Mucosa of rectum (tissue), 2 donors: ENCODE results near the gene SLC51A.
"Not testable (repeated sequence)": the region's sequence is repeated elsewhere in the genome, so short reads cannot be mapped to it uniquely, and the experiment has no call there.

Source experiments
- H3K27ac ChIP-seq, 2 donors: one replicate each; pipeline ENCODE4 v1.7.0; 2013; ENCODE audit warnings: inconsistent platforms in 2 of 2, low read depth in 2 of 2, low read length in 2 of 2
- H3K27me3 ChIP-seq, 2 donors: one replicate each; pipeline ENCODE4 v1.7.0; 2013; ENCODE audit warnings: low read length in 2 of 2; ENCODE audit not compliant: control insufficient read depth in 2 of 2, insufficient read depth in 2 of 2
- H3K36me3 ChIP-seq, 2 donors: one replicate each; pipeline ENCODE4 v1.7.0; 2013; ENCODE audit warnings: low read length in 2 of 2; ENCODE audit not compliant: control insufficient read depth in 2 of 2, insufficient read depth in 2 of 2
- H3K4me1 ChIP-seq, 2 donors: one replicate each; pipeline ENCODE4 v1.7.0; 2013; ENCODE audit warnings: low read length in 2 of 2, mild to moderate bottlenecking in 1 of 2; ENCODE audit not compliant: control insufficient read depth in 2 of 2, insufficient read depth in 2 of 2
- H3K4me3 ChIP-seq, 2 donors: one replicate each; pipeline ENCODE4 v1.7.0; 2013; ENCODE audit warnings: low read length in 2 of 2
- H3K9ac ChIP-seq, 2 donors: one replicate each; pipeline ENCODE4 v1.7.0; 2013; ENCODE audit warnings: low read length in 2 of 2, low read depth in 1 of 2, mild to moderate bottlenecking in 1 of 2
- H3K9me3 ChIP-seq, 2 donors: one replicate each; pipeline ENCODE4 v1.7.0; 2013; ENCODE audit warnings: low read length in 2 of 2; ENCODE audit not compliant: control insufficient read depth in 2 of 2
- donor health status: healthy.
- donor health status: Normal muscosa, but diverticular disease.

Gene SLC51A

DNA sequence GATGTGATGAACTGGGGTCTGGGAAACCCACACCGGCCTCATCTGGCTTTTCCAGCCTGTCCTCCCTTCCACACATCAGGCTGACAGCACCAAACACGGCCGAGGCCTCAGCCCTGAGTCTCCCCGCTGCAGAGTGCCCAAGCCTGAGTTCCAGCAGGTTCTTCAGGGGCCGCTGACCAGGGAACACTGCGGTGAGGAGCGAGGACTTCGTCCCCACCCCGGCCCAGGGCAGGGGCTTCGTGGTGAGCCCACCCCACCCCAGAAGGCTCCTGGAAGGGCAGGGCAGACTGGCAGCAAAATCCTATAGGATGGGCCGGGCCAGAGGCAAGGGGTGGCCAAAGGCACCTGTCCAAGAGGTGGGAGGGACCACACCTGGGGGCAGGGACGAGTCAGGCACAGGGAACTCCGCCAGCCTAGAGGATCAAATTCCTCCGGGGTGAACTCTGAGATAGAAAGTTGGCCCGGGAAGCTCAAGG is at the start of gene SLC51A:
TSS of gene SLC51A (plus strand) at position 446 of the 476 bp plus-strand sequence. CDS start 179 bp downstream, outside the sequence.
- H3K4me3 ChIP-seq = peak within 1 kb of the TSS in 1 of 2 donors; percentile 59
- peaks cover 16 to 22% of the 10 kb centered on the region in 2 donors for H3K4me1 ChIP-seq
- no peaks in the 10 kb centered on the region for H3K9me3 ChIP-seq
- peak within 1 kb of the TSS in 1 of 2 donors; percentile 70 for H3K27ac ChIP-seq
- no peaks in the 10 kb centered on the region for H3K27me3 ChIP-seq
- H3K9ac ChIP-seq = no peak within 1 kb of the TSS
- no peaks in the 10 kb centered on the region for H3K36me3 ChIP-seq

DNA sequence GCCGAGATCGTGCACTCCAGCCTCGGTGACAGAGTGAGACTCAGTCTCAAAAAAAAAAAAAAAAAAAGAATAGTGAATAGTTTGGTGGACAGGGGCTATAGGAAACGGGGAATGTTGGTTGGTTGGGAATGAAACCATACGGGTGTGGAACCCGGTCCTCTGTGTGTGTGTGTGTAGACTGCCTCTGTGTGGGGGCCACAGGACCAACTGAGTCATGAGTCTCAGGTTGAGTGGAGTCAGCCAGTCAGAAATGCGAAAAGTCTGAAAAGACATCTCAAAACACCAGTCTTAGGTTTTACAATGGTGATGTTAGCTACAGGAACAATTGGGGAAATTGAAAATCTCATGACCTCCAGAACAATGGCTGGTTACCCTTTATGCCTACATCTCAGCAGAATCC is 49.6 kb upstream of the SLC51A start:
- H3K4me1 ChIP-seq = peaks cover 8 to 13% of the 10 kb centered on the region in 2 donors
- H3K27me3 ChIP-seq = no peaks in the 10 kb centered on the region
- H3K27ac ChIP-seq = no peak overlapping the region
- no peak overlapping the region for H3K4me3 ChIP-seq
- H3K9me3 ChIP-seq = no peaks in the 10 kb centered on the region
- no peaks in the 10 kb centered on the region for H3K36me3 ChIP-seq
- H3K9ac ChIP-seq = no peak overlapping the region

DNA sequence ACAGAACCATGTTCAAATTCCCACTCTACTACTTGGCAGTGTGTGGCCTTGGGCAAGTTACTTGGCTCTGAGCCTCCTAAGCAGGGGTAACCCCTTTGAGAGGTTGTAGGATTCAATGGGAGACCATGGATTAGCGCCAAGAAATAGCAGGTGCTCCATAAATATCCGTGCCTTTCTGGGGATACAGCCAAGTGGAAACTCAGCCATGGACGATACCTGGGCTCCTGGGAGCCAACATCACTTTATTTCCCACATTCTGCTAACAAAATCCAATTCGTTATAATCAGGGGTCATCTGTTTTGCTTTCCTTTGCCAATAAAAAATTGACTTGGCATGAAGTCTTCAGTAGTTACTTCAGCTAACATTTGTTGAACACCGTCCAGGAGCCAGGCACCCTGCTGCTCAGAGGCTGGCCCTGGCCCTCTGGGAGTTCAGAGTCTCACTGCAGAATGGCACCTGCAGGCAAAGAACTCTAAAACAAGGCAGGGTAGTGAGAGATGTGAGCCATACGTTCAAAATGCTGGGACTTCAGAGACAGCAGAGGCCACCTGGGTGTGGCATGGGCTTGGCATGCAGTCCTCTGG is 47.4 kb upstream of the SLC51A start:
- no peak overlapping the region for H3K4me3 ChIP-seq
- peak overlapping the region in 1 of 2 donors; percentile 32 for H3K27ac ChIP-seq
- H3K9me3 ChIP-seq = no peaks in the 10 kb centered on the region
- H3K9ac ChIP-seq = no peak overlapping the region
- H3K36me3 ChIP-seq = no peaks in the 10 kb centered on the region
- no peaks in the 10 kb centered on the region for H3K27me3 ChIP-seq
- peaks cover 3 to 9% of the 10 kb centered on the region in 2 donors for H3K4me1 ChIP-seq

DNA sequence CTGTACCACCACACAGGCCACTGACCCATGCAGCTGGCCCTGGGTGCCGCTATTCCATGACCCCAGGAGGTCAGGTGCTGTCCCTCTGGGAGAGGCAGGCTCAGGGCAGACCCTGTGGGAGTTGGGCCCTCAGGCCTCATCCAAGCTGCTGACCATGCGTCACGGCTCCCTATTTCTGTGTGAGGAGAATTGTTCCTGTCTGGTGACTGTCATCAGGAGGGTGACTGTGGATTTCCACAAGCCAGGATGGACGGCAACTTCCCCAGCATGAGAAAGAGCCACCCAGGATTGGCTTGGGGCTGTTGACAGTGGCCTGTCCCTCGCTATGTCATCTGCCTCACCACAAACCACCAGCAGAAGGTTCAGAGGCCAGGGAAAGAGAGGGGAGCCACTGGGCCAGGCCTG is 46.5 kb upstream of the SLC51A start:
- peaks cover 0 to 5% of the 10 kb centered on the region in 2 donors for H3K4me1 ChIP-seq
- no peak overlapping the region for H3K9ac ChIP-seq
- H3K4me3 ChIP-seq = no peak overlapping the region
- H3K27me3 ChIP-seq = no peaks in the 10 kb centered on the region
- no peaks in the 10 kb centered on the region for H3K36me3 ChIP-seq
- no peak overlapping the region for H3K27ac ChIP-seq
- H3K9me3 ChIP-seq = no peaks in the 10 kb centered on the region

DNA sequence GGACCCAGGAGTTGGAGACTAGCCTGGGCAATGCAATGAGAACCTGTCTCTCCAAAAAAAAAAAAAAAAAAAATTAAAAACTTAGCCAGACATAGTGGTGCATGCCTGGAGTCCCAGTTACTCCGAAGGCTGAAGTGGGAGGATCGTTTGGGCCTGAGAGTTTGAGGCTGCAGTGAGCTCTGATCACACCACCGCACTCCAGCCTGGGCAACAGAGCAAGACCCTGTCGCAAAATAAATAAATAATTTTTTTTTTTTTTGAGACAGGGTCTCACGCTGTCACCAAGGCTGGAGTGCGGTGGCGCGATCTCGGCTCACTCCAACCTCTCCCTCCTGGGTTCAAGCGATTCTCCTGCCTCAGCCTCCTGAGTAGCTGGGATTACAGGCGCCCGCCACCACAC is 46.0 kb upstream of the SLC51A start:
- not testable (repeated sequence) for H3K27ac ChIP-seq, H3K4me3 ChIP-seq, H3K36me3 ChIP-seq, H3K27me3 ChIP-seq, H3K4me1 ChIP-seq, H3K9me3 ChIP-seq, H3K9ac ChIP-seq

DNA sequence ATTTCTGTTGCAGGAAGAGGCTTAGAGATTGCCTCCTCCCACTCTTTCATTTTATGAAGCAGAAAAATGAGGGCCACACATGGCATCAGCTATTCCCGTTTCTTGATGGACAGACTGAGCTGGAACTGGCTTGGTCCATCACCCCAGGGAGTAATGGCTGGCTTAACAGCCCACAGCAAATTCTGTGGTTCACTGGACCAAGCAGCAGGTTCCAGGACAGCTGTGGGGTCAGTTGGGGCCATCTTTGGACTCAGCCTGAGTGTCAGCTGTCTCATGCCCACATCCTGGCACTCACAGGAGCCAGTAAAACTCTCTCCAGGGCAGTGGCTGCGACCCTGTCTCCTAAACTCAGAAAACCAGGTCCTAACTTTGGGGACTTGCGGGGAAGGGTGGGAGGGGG is 41.7 kb upstream of the SLC51A start:
- H3K27me3 ChIP-seq = no peaks in the 10 kb centered on the region
- no peaks in the 10 kb centered on the region for H3K9me3 ChIP-seq
- no peak overlapping the region for H3K27ac ChIP-seq
- H3K36me3 ChIP-seq = no peaks in the 10 kb centered on the region
- H3K9ac ChIP-seq = no peak overlapping the region
- peaks cover 17 to 18% of the 10 kb centered on the region in 2 donors for H3K4me1 ChIP-seq
- no peak overlapping the region for H3K4me3 ChIP-seq

DNA sequence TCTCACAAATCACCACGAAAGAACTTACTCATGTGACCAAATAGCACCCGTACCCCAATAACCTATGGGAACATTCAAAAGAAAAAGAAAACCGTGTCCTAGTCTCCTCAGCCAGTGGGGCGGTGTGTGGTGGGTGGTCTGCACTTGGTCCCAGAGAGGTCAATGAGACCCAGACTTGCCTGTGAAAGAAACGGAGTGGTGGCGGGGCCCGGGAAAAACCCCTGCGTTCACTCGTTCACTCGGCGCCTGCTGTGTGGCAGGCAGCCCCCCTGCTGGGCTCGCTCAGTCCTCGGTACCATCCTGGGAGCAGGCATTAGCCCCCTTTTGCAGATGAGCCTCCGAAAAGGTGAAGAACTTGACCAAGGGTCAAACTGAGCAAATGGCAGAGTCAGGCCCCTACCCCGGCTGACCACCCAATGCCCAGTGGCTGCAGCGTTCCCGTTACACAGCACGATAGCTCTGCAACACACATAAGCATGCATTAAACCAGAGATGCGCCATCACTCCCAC is 41.2 kb upstream of the SLC51A start:
- H3K27ac ChIP-seq = no peak overlapping the region
- no peak overlapping the region for H3K4me3 ChIP-seq
- no peak overlapping the region for H3K9ac ChIP-seq
- no peaks in the 10 kb centered on the region for H3K36me3 ChIP-seq
- H3K9me3 ChIP-seq = no peaks in the 10 kb centered on the region
- no peaks in the 10 kb centered on the region for H3K27me3 ChIP-seq
- peaks cover 22 to 23% of the 10 kb centered on the region in 2 donors for H3K4me1 ChIP-seq

DNA sequence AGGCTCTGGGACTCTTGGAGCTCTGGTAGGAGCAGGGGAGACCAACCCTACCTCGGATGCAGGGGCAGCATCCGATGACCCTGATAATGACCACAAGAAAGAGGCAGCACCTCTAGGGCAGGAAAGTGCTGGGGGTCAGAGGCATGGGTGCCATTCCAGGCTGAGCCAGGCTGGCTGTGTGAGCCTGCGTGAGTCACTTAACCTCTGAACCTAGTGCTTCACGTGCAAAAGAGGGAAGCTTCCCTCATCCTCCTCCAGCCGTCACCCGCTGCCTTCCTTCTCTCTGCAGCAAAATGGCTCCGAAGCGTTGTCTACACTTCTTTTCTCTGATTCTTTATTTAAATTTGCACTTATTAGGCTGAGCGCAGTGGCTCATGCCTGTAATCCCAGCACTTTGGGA is 40.6 kb upstream of the SLC51A start:
- no peak overlapping the region for H3K9ac ChIP-seq
- H3K36me3 ChIP-seq = no peaks in the 10 kb centered on the region
- H3K27ac ChIP-seq = no peak overlapping the region
- H3K9me3 ChIP-seq = no peaks in the 10 kb centered on the region
- H3K27me3 ChIP-seq = no peaks in the 10 kb centered on the region
- H3K4me3 ChIP-seq = no peak overlapping the region
- peaks cover 22 to 23% of the 10 kb centered on the region in 2 donors for H3K4me1 ChIP-seq

DNA sequence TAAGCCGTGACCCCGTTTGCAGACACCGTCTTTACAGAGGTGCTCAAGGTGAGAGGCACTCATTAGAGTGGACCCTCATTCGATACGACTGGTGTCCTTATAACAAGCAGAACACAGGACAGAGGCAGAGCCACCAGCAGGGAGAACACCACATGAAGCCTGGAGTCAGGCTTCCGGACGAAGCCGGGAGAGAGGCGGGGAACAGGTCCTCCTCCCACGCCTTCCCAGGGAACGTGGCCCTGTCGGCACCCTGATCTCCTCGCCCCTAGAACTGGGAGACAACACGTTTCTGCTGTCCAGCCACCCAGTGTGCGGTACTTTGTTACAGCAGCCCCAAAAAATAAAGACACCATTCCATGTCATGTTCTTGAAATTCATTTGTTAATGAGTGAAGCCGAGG is 38.8 kb upstream of the SLC51A start:
- H3K27me3 ChIP-seq = no peaks in the 10 kb centered on the region
- H3K4me1 ChIP-seq = peaks cover 22 to 35% of the 10 kb centered on the region in 2 donors
- H3K4me3 ChIP-seq = peak overlapping the region; percentile 38 to 44
- H3K9ac ChIP-seq = peak overlapping the region; percentile 32 to 60
- H3K9me3 ChIP-seq = no peaks in the 10 kb centered on the region
- H3K36me3 ChIP-seq = no peaks in the 10 kb centered on the region
- H3K27ac ChIP-seq = peak overlapping the region; percentile 81 to 86

DNA sequence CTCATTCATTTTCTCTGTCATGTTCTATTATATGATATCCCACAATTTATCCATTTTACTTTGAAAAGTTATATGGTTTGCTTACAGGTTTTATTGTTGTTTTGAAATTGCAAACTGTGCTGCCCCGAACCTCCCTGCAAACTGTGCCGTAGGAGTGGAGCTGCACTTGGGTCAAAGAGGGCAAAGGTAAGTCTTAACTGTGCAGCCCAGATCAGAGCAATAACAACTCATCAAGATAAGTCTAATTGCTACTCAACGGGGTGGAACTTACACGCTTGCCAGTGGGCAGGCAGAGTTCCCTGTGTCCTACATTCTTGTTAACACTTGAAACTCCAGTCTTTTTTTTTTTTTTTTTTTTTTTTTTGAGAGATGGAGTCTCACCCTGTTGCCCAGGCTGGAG is 38.4 kb upstream of the SLC51A start:
- H3K9ac ChIP-seq = peak overlapping the region in 1 of 2 donors; percentile 60
- no peaks in the 10 kb centered on the region for H3K36me3 ChIP-seq
- peaks cover 25 to 38% of the 10 kb centered on the region in 2 donors for H3K4me1 ChIP-seq
- H3K27ac ChIP-seq = peak overlapping the region; percentile 81 to 86
- peak overlapping the region in 1 of 2 donors; percentile 44 for H3K4me3 ChIP-seq
- no peaks in the 10 kb centered on the region for H3K9me3 ChIP-seq
- no peaks in the 10 kb centered on the region for H3K27me3 ChIP-seq
